ENCODE results near the gene ADAMTS9.

The ADAMTS9 gene

DNA sequence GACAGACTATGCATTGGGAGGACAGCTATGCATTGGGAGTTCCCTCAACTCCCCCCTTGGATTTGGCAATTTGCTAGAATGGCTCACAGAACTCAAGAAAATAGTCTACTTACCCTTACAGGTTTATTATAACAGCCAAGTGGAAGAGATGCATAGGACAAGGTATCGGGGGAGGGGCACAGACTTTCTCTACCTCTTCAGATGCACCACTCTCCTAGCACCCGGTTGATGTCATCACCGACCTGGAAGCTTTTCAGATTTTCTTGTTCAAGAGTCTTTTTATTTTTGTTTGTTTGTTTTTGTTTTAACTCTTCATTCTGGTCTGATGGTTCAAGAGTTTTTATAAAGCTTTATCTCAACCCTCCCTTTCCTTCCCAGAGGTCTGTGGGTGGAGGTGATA, 20.7 kb upstream of the ADAMTS9 start:
- H3K4me3 ChIP-seq (ENCODE audit: low read length), result no peak overlapping the region
- H3K36me3 ChIP-seq (ENCODE audit: control insufficient read depth, insufficient read depth, low read length), result no peaks in the 10 kb centered on the region
- H3K27ac ChIP-seq (ENCODE audit: low read depth, low read length), result no peak overlapping the region
- no peaks in the 10 kb centered on the region for H3K27me3 ChIP-seq (ENCODE audit: control insufficient read depth, insufficient read depth, low read length)
- H3K4me1 ChIP-seq (ENCODE audit: control insufficient read depth, insufficient read depth, low read length), result no peaks in the 10 kb centered on the region
- H3K9ac ChIP-seq (ENCODE audit: low read length), result no peak overlapping the region

DNA sequence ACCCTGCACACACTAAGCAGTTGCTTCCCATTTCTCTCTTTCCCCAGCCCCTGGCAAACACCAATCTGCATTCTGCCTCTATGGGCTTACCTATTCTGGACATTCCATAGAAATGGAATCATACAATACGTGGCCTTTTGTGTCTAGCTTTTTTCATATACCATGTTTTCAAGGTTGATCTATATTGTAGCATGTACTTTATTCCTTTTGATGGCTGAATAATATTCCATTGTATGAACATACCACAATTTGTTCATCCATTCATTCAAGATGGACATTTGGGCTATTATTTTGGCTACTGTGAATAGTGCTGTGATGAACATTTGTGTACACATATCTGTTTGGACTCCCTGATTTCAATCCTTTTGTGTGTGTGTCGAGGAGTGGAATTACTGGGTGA, 18.1 kb upstream of the ADAMTS9 start:
- H3K9ac ChIP-seq (ENCODE audit: low read length), result no peak overlapping the region
- no peaks in the 10 kb centered on the region for H3K36me3 ChIP-seq (ENCODE audit: control insufficient read depth, insufficient read depth, low read length)
- no peaks in the 10 kb centered on the region for H3K27me3 ChIP-seq (ENCODE audit: control insufficient read depth, insufficient read depth, low read length)
- H3K4me3 ChIP-seq (ENCODE audit: low read length), result no peak overlapping the region
- H3K27ac ChIP-seq (ENCODE audit: low read depth, low read length), result no peak overlapping the region
- no peaks in the 10 kb centered on the region for H3K4me1 ChIP-seq (ENCODE audit: control insufficient read depth, insufficient read depth, low read length)

GRCh38 chr3:64696896-64697295, 9.1 kb upstream of the ADAMTS9 start:
- Histone ChIP-seq H3K4me1 (ENCODE audit: control insufficient read depth, insufficient read depth, low read length) (peaks cover 4% of the 10 kb centered on the region), H3K27ac (ENCODE audit: low read depth, low read length) (no peak overlapping the region), H3K9ac (ENCODE audit: low read length) (no peak overlapping the region), H3K36me3 (ENCODE audit: control insufficient read depth, insufficient read depth, low read length) (no peaks in the 10 kb centered on the region), H3K4me3 (ENCODE audit: low read length) (no peak overlapping the region), H3K27me3 (ENCODE audit: control insufficient read depth, insufficient read depth, low read length) (no peaks in the 10 kb centered on the region)

- Histone ChIP-seq H3K4me3 (ENCODE audit: low read length) (no peak overlapping the region), H3K27ac (ENCODE audit: low read depth, low read length) (no peak overlapping the region), H3K27me3 (ENCODE audit: control insufficient read depth, insufficient read depth, low read length) (no peaks in the 10 kb centered on the region), H3K36me3 (ENCODE audit: control insufficient read depth, insufficient read depth, low read length) (no peaks in the 10 kb centered on the region), H3K9ac (ENCODE audit: low read length) (no peak overlapping the region), H3K4me1 (ENCODE audit: control insufficient read depth, insufficient read depth, low read length) (peaks cover 4% of the 10 kb centered on the region)
Measured at GRCh38 chr3:64694114-64694513, 6.3 kb upstream of the ADAMTS9 start.

GRCh38 chr3:64693031-64693430, 5.2 kb upstream of the ADAMTS9 start:
- H3K4me3 ChIP-seq (ENCODE audit: low read length), result no peak overlapping the region
- peaks cover 4% of the 10 kb centered on the region for H3K4me1 ChIP-seq (ENCODE audit: control insufficient read depth, insufficient read depth, low read length)
- no peak overlapping the region for H3K27ac ChIP-seq (ENCODE audit: low read depth, low read length)
- H3K9ac ChIP-seq (ENCODE audit: low read length), result no peak overlapping the region
- no peaks in the 10 kb centered on the region for H3K27me3 ChIP-seq (ENCODE audit: control insufficient read depth, insufficient read depth, low read length)
- H3K36me3 ChIP-seq (ENCODE audit: control insufficient read depth, insufficient read depth, low read length), result no peaks in the 10 kb centered on the region

DNA sequence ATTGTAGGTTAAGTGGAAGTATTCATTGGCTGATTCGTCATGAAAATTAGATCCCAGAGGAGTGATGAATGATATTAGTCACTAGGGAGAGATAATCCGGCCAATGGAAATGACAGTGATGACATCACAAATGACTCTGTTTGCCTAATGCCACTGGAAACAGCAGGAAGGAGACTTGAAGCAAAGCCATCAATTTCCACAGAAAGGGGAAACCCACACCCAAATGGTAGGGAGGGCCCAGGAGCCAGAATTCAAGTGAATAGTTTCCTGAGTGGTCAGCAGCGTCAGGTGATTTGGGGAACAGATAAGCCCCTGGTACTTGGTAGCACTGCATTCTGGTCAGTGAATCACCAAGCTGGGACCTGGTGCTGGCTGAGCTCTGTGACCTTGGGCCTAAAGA, 3.3 kb upstream of the ADAMTS9 start:
- H3K9ac ChIP-seq (ENCODE audit: low read length), result no peak overlapping the region
- H3K36me3 ChIP-seq (ENCODE audit: control insufficient read depth, insufficient read depth, low read length), result no peaks in the 10 kb centered on the region
- H3K27me3 ChIP-seq (ENCODE audit: control insufficient read depth, insufficient read depth, low read length), result no peaks in the 10 kb centered on the region
- H3K27ac ChIP-seq (ENCODE audit: low read depth, low read length), result no peak overlapping the region
- no peaks in the 10 kb centered on the region for H3K4me1 ChIP-seq (ENCODE audit: control insufficient read depth, insufficient read depth, low read length)
- no peak overlapping the region for H3K4me3 ChIP-seq (ENCODE audit: low read length)

DNA sequence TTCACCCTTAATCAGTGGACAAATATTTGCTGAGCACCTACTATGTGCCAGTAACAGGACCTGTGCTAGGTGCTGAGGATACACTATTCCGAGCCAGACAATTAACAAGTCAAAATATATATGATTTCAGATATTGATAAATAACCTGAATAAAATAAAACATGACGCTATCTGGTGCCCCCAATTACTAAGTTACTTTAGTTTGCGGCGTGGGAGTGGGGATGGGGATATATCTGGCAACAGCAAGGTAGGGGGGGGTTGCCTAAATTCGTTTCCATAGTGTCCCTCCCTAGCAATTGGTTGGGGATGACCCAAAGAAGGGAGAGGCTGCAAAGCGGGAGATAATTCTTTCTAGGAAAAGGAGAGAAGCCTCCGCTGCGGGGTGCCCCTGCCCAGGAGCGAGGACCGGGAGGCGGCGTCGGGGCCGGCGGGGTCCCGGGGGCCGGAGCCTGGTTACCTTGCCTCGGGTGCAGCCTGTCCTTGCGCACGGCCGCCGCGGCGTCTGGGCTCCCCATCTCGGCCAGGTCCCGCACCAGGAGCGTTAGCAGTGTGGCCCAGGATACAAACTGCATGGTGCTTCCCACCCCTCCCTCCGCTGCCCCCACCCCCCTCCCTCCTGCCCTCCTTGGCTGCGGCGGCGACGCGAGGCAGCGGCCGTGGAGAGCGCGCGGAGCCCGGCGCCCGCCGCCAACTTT, 567 bp downstream of the ADAMTS9 start:
- no peaks in the 10 kb centered on the region for H3K4me1 ChIP-seq (ENCODE audit: control insufficient read depth, insufficient read depth, low read length)

DNA sequence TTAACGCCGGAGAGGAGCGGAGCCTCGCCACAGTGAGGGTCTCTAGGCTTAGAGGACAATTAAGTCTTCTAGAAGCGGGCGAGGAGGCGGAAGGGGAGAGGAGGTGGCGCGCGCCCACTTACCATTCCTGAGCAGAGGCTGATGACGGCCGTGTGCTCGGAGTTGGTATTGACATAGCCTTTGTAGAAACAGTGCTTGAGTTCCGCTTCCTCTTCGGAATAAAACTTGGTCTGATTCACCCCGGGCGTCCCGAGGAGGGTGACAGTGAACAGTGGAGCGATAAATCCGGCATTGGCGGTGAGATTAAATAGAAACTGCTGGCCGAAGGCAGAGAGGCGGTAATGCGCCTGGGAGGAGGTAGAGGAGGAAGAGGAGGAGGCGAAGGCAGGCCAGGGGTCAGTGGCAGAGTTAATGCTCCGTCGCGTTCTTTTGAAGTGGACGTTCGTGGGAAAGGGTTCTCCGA, 1.3 kb downstream of the ADAMTS9 start:
- no peaks in the 10 kb centered on the region for H3K27me3 ChIP-seq (ENCODE audit: control insufficient read depth, insufficient read depth, low read length)
- H3K4me3 ChIP-seq (ENCODE audit: low read length), result peak overlapping the region; percentile 90
- no peaks in the 10 kb centered on the region for H3K36me3 ChIP-seq (ENCODE audit: control insufficient read depth, insufficient read depth, low read length)
- peak overlapping the region; percentile 99 for H3K27ac ChIP-seq (ENCODE audit: low read depth, low read length)
- no peaks in the 10 kb centered on the region for H3K4me1 ChIP-seq (ENCODE audit: control insufficient read depth, insufficient read depth, low read length)
- H3K9ac ChIP-seq (ENCODE audit: low read length), result peak overlapping the region; percentile 82

More for the DNA sequence above, 567 bp downstream of the ADAMTS9 start:
- Histone ChIP-seq H3K27ac (ENCODE audit: low read depth, low read length) (peak overlapping the region; percentile 99), H3K36me3 (ENCODE audit: control insufficient read depth, insufficient read depth, low read length) (no peaks in the 10 kb centered on the region), H3K27me3 (ENCODE audit: control insufficient read depth, insufficient read depth, low read length) (no peaks in the 10 kb centered on the region), H3K4me3 (ENCODE audit: low read length) (peak overlapping the region; percentile 90), H3K9ac (ENCODE audit: low read length) (no peak overlapping the region)

GRCh38 chr3:64685800-64686445, 1.9 kb downstream of the ADAMTS9 start:
- Histone ChIP-seq H3K4me3 (ENCODE audit: low read length) (peak overlapping the region; percentile 91), H3K36me3 (ENCODE audit: control insufficient read depth, insufficient read depth, low read length) (no peaks in the 10 kb centered on the region), H3K9ac (ENCODE audit: low read length) (peak overlapping the region; percentile 97), H3K4me1 (ENCODE audit: control insufficient read depth, insufficient read depth, low read length) (no peaks in the 10 kb centered on the region), H3K27me3 (ENCODE audit: control insufficient read depth, insufficient read depth, low read length) (no peaks in the 10 kb centered on the region), H3K27ac (ENCODE audit: low read depth, low read length) (peak overlapping the region; percentile 99)

DNA sequence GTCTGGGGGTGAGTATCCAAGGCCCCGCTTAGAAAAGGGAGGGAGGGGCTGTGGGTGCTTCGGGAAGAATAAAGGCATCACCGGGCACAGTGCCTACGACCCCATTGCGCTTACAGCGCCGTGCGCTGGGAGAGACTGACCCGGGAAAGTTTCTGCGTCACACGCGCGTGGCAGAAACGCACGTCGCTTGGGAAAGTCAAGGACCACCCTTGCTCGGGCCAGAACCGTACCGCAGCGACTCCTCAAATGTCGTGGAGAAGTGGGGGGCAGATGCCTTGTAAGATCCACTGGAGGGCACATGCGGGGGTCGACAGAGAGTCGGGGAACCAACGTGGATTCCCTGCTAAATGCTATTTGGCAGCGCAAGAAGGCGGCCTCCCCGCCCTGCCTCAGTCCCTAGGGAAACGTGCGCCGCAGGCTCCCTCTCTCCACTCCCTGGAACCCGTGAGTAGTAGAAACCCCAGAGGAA, 2.4 kb downstream of the ADAMTS9 start:
- Histone ChIP-seq H3K36me3 (ENCODE audit: control insufficient read depth, insufficient read depth, low read length) (no peaks in the 10 kb centered on the region), H3K27ac (ENCODE audit: low read depth, low read length) (peak overlapping the region; percentile 99), H3K9ac (ENCODE audit: low read length) (peak overlapping the region; percentile 97), H3K27me3 (ENCODE audit: control insufficient read depth, insufficient read depth, low read length) (no peaks in the 10 kb centered on the region), H3K4me1 (ENCODE audit: control insufficient read depth, insufficient read depth, low read length) (no peaks in the 10 kb centered on the region), H3K4me3 (ENCODE audit: low read length) (peak overlapping the region; percentile 91)

- no peaks in the 10 kb centered on the region for H3K27me3 ChIP-seq (ENCODE audit: control insufficient read depth, insufficient read depth, low read length)
- peak overlapping the region; percentile 97 for H3K9ac ChIP-seq (ENCODE audit: low read length)
- no peaks in the 10 kb centered on the region for H3K36me3 ChIP-seq (ENCODE audit: control insufficient read depth, insufficient read depth, low read length)
- H3K4me3 ChIP-seq (ENCODE audit: low read length), result peak overlapping the region; percentile 91
- H3K27ac ChIP-seq (ENCODE audit: low read depth, low read length), result peak overlapping the region; percentile 99
- no peaks in the 10 kb centered on the region for H3K4me1 ChIP-seq (ENCODE audit: control insufficient read depth, insufficient read depth, low read length)
Measured at GRCh38 chr3:64684715-64685261, 3.0 kb downstream of the ADAMTS9 start.

- no peak overlapping the region for H3K9ac ChIP-seq (ENCODE audit: low read length)
- no peak overlapping the region for H3K4me3 ChIP-seq (ENCODE audit: low read length)
- no peaks in the 10 kb centered on the region for H3K36me3 ChIP-seq (ENCODE audit: control insufficient read depth, insufficient read depth, low read length)
- no peak overlapping the region for H3K27ac ChIP-seq (ENCODE audit: low read depth, low read length)
- no peaks in the 10 kb centered on the region for H3K27me3 ChIP-seq (ENCODE audit: control insufficient read depth, insufficient read depth, low read length)
- no peaks in the 10 kb centered on the region for H3K4me1 ChIP-seq (ENCODE audit: control insufficient read depth, insufficient read depth, low read length)
Measured at GRCh38 chr3:64681827-64682226, 6.0 kb downstream of the ADAMTS9 start.

All from rectal smooth muscle tissue (tissue), 1 donor.